SKM-1 treated with dmso at 0.1 percent for 144 hours (cell line): ENCODE results near the gene CAMSAP1.
"Not testable (repeated sequence)": the region's sequence is repeated elsewhere in the genome, so short reads cannot be mapped to it uniquely, and the experiment has no call there.

Source experiments
- DNase-seq: peaks from one replicate; lab custom pipeline; 2025; ENCODE audit not compliant: unreplicated experiment; lab: John Stamatoyannopoulos, UW

CAMSAP1 gene

DNA sequence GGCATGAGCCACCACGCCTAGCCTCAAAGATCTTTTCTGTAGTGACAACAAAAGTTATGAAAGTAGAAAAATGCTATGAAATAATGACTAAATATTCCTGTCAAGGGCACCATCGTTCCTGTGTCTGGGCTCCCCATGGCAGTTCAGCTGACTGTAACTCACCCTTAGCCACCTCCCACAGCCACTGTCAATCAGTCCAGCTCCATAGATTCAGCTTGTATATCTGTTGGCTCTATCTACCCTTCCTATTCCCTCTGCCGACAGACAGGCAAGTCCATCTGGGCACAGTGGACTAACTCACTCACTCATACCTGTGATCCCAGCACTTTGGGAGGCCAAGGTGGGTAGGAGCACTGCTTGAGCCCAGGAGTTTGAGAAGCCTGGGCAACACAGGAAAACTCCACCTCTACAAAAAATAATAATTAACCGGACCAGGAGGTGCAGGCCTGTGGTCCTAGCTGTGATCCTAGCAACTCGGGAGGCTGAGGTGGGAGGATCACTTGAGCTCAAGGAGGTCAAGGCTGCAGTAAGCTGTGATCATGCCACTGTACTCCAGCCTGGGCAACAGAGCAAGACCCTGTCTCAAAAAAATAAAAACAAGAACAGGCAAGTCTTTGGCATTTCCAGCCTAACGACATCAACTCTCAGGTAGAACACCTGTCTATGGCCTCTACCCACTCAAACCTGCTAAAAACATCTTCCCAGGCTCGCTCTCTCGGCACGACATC, 6.2 kb downstream of the CAMSAP1 start:
- no peak for DNase-seq

- no peak for DNase-seq
Observed at GRCh38 chr9:135898634-135899407, 8.5 kb downstream of the CAMSAP1 start.

DNA sequence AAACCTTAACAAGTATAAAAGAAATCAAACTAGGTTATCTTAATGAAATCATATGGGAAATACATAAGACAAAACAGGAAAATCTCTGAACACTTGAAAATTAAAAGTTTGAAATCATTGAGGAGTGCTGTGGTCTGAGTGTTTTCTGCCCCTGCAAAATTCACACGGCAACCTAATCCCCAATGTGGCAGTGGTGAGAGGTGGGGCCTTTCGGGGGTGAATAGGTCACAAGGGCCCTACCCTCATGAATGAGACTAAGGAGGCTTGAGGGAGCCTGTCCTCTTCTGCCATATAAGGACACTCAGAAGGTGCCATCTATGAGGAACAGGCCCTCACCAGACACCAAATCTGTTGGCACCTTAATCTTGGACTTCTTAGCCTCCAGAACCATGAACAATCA, 10.7 kb downstream of the CAMSAP1 start:
- no peak for DNase-seq

- no peak for DNase-seq
Observed at GRCh38 chr9:135896205-135896604, 11.1 kb downstream of the CAMSAP1 start.

GRCh38 chr9:135895202-135895848, 12.0 kb downstream of the CAMSAP1 start:
- DNase-seq = no peak

DNA sequence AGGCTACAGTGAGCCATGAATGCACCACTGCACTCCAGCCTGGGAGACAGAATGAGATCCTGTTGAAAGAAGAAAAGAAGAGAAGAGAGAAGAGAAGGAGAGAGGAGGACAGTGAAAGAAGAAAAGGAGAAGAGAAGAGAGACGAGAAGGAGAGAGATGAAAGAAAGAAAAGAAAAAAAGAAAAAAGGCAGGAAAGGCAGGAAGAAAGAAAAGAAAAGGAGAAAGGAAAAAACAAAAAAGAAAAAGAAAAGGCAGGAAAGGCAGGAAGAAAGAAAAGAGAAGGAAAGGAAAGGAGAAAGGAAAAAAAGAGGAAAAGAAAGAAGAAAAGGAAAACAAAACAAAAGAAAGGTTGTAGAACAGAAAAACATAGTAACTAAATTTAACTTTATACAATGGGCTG, 14.2 kb downstream of the CAMSAP1 start:
- DNase-seq = no peak

DNA sequence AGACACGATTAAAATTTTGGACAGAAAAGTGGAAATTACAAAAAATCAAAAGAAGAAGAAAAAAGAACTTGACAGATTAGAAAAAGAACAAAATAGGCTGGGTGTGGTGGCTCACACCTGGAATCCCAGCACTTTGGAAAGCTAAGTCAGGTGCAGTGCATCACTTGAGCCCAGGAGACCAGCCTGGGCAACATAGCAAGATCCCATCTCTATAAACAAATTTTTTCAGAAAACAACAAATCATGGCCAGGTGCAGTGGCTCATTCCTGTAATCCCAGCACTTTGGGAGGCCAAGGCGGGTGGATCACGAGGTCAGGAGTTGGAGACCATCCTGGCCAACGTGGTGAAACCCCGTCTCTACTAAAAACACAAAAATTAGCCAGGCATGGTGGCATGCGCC, 15.0 kb downstream of the CAMSAP1 start:
- not testable (repeated sequence) for DNase-seq

DNA sequence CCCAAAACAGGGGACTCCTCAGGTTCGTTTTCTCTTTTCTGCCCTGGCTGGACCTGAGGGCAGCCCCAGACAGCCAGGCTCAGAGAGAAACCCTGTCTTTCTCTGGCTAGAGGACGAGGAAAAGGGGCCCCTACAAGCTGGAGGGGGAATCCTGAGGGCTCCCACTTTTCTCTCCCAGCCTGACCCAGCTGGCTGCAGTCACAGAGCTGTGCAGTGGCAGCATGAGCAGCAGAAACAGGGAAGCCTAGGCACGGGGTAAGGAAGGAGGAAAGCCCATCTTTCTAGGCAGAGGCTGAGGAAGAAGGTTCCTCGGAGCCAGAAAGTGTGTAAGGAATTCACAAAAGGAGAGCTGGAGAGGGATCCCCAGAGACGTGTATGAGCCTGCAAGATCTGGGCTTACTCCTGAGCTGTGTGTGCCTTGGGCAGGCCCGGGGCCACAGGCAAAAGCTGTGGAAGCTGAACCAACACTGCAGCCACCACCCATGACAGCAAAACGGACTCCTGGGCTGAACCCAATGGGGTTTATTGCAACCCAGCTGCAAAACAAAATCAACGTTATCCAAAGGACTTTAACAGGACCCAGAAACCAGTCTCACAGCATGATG, 16.2 kb downstream of the CAMSAP1 start:
- DNase-seq = no peak

- no peak for DNase-seq
Observed at GRCh38 chr9:135890190-135891026, 16.9 kb downstream of the CAMSAP1 start.

DNA sequence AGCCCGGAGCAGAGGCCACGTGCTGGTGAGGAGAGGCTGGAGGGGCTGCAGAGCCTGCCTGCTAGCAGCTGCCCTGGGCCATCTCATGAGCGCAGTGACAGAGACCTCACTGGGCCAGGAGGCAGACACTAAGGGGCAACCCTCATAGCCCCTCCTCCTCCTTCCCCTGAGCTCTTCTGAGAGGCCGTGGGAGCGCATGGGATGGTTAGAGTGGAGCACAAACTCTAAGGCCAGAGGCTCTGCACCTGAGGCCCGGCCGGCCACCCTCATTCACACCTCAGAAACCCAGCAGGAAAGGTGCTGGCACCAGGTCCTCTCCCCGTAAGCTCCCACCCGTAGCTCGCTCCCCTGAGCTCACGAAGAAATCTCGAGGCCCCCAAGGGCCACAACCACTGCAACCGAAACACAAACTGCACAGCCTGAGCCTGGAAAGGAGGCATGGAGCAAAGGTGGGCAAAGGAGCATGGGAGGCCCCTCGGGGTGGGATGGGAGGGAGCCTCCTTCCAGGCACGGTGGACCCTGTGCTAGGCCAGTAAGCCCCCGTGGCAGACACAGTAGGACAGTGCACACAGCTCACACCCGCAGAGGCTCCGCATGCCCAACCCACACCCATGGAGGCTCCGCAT, 17.7 kb downstream of the CAMSAP1 start:
- DNase-seq = no peak

DNA sequence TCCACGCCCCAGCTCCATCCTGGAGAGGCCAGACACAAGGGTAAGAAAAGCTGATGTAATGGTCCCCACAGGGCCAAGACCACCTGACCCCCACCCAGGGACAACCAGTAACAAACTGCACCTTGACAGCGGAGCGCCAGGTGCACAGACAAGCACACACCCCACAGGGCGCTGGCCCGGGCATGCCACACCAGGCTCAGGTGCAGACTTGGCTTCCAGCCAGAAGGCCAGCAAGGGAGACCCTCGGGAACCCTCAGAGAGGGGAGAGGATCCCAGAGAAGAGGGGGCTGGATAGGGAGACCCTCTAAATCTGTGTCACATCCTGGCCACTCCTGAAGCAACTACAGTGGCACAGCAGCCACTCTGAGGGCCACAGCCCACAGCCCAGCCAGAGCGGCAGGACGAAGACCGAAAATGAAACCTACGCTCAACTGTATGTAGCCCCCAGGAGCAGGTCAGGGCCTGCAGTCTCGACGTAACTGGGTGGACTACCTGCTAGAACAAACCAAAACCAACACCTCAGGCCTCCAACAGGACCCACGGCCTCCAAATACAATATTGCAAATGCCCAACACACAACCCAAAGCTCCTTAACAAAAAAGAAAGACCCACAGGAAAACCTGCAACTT, 18.5 kb downstream of the CAMSAP1 start:
- no peak for DNase-seq

DNA sequence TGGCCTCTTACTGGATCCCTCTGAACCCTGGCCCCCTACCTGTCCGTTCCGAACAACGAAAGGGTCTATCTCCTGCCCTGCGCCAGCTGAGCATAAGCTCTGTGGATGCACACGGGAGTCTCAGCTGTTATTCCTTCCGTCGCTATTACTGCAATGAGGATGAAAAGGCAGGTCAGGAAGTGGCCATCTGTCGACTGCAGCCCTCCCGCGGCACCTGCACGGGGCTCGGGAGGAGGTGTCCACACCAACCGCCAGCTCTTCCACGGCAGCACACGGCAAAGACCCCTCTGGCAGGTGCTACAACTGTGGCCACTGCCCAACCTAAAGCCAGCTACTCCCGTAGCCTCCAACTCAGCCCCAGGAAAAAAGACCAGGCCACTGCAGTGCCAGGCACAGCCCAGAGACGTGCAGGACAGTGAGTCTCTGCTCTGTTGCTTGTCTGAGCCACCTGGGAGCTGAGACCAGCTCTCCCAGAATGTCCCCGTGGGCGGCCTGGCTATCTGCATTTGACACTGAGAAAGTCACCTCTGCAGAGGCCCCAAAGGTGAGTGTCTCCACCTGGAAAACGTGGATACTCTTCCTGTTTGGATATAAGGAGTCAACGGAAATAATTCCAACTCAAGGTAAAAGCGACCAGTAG, 19.1 kb downstream of the CAMSAP1 start:
- DNase-seq = no peak

DNA sequence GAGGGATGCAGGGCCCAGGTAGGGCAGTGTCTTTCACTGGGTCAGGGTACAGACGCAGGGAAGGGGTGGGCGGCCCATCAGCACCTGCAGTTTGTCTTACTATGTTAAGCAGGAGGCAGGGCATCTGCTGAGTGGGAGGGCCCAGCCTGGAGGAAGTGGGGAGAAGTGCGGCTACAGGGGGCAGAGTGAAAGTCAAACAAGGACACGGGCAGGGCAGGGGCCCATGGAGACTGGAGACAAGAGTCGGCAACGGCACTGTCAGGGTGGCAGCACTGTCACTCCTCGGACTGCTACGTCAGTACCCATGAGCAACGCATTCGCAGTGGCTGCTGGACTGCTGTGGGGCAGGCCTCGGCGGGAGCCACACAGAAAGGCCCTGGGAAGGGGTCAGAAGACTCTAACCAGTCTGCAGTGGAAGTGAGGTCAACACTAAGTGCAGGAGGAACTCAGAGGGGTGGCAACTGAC, 19.7 kb downstream of the CAMSAP1 start:
- peak; percentile 83 for DNase-seq

- peak; percentile 83 for DNase-seq
Observed at GRCh38 chr9:135887021-135887507, 20.3 kb downstream of the CAMSAP1 start.

DNA sequence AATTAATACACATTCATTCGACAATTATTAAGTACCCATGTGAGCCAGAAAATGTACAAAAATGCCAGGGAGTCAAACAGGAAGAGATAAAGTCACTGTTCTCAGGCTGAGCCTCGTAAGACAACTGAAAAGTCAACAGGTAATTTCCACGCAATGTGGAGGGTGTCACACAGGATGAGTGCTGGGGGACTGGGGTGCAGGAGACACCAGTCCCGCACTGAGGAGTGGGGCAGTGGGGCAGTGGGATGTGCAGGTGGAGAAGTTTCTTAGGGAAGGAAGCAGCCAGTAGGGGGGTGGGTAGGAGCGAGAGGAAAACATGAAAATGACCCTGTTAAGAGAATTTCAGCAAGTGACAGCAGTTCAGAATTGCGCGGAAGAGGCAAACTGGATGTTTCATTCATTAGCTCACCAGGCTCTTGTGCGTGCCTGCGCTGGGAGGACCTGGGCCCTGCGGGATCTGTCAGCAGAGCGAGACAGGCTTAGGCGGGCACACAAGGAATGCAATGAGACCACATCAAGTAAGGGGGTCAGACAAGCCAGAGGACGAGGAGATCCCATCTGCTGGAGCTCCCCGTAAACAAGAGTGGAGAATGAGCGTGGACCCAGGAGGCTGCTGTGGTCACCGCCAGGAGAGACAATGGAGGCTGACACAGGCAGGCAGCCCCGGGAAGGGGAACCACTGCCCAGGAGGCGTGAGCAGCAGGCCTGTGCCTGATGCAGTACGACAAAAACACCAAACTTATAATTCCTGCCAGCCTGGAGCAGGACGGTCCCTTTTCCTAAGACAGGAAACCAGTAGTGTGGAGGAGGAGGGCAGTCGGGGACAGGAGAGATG, 21.0 kb downstream of the CAMSAP1 start:
- DNase-seq = no peak

GRCh38 chr9:135885100-135885853, 22.1 kb downstream of the CAMSAP1 start:
- no peak for DNase-seq

GRCh38 chr9:135884328-135885035, 22.9 kb downstream of the CAMSAP1 start:
- DNase-seq = no peak
